Activated CD8-positive, alpha-beta T cell treated with anti-CD3 and anti-CD28 coated beads, Interleukin-2, amount 10 ng/mL, durations not matched to agents 7 days and 5 days (primary cell): ENCODE results near the gene SLC25A20. TPM values are rescaled to one million over a fixed set of nuclear protein-coding genes. Genes with fewer than 3 reads are reported as not detected.

Source experiments
- ATAC-seq: fragments of 150-1000 bp; cut with Tn5 transposase; one replicate; pipeline ENCODE4 v1.10.0; 2021; ENCODE audit warnings: moderate library complexity
- CTCF ChIA-PET: fragments of 350-600 bp; sonication (Branson Sonifier 250); formaldehyde crosslinking; loops from one replicate; lab custom pipeline; 2021; ENCODE audit warnings: antibody characterized with exemption; lab: Charles Lee
- POLR2A ChIA-PET: fragments of 350-600 bp; sonication (Branson Sonifier 250); formaldehyde crosslinking; loops from one replicate; lab custom pipeline; 2021; ENCODE audit warnings: antibody characterized with exemption; lab: Charles Lee
- DNase-seq: peaks from one replicate; pipeline ENCODE4 v3.0.0-alpha.2; 2020
- H3K27ac Mint-ChIP-seq: one replicate; pipeline ENCODE4 v1.8.0; 2021; ENCODE audit warnings: mild to moderate bottlenecking, mixed read lengths
- H3K27me3 Mint-ChIP-seq: one replicate; pipeline ENCODE4 v1.8.0; 2021; ENCODE audit warnings: low read depth, mixed read lengths
- H3K36me3 Mint-ChIP-seq: one replicate; pipeline ENCODE4 v1.8.0; 2021; ENCODE audit warnings: low read depth, mixed read lengths
- H3K4me1 Mint-ChIP-seq: one replicate; pipeline ENCODE4 v1.8.0; 2021; ENCODE audit warnings: low read depth, mixed read lengths
- H3K4me3 Mint-ChIP-seq: one replicate; pipeline ENCODE4 v1.8.0; 2021; ENCODE audit warnings: mild to moderate bottlenecking, mixed read lengths
- H3K9me3 Mint-ChIP-seq: one replicate; pipeline ENCODE4 v1.8.0; 2022; ENCODE audit warnings: mixed read lengths; ENCODE audit not compliant: insufficient read depth
- total RNA-seq, 2 experiments: library from RNA; stranded (reverse); gene quantifications; one replicate each; pipeline ENCODE4 v1.2.3, GENCODE V29; 2021

The SLC25A20 gene
- total RNA-seq, 2 experiments from 2014 or later = 29.9 to 33.1 TPM

DNA sequence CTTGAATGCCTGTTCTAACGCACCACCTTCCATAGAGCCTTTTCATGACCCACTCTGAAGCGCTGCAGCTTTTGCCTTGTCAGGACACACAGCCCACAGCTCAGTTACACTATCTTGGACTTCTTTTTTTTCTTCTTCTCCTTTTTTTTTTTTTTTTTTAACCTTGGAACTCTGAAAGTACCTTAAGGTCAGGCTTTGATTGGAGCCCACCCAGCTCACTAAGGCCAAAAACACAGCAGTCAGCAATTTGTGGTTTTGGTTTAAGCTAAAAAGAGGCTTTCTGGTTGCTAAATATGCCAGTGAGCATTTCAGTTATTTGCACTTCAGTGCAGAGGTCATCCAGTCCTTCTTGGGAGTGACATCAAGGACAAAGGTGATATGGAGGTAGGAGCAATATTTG lies 1.7 kb downstream of the SLC25A20 start:
- Mint-ChIP-seq H3K4me1 (peaks cover 35% of the 10 kb centered on the region), H3K36me3 (peaks cover 15% of the 10 kb centered on the region), H3K27me3 (no peaks in the 10 kb centered on the region), H3K9me3 (no peaks in the 10 kb centered on the region), H3K27ac (peak overlapping the region; percentile 78), H3K4me3 (peak overlapping the region; percentile 19)
- ChIA-PET CTCF (interaction anchor here (0.7 to 2.7 kb wide), 9 partner anchors 10 to 132 kb away, joined by 3 to 10 read pairs (median 4); partner anchors contain the start of genes NDUFAF3 and WDR6), POLR2A (interaction anchor here (0.6 to 4.1 kb wide), 6 partner anchors 11 to 180 kb away, joined by 3 to 74 read pairs (median 4); partner anchors contain the start of genes ARIH2 and IP6K2)
- ATAC-seq = no peak
- no peak for DNase-seq

DNA sequence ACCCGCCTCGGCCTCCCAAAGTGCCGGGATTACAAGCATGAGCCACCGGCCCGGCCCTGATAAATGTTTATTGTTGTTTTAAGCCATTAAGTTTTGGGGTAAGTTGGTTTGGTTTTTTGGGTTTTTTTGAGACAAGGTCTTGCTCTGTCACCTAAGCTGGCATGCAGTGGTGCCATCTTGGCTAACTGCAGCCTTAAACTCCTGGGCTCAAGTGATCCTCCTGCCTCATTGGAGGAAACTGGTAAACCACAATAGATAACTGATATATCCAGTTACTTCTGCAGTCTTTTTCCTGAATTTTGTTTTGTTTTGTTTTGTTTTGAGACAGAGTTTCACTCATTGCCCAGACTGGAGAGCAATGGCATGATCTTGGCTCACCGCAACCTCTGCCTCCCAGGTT lies 4.2 kb downstream of the SLC25A20 start:
- no peak overlapping the region for H3K27ac Mint-ChIP-seq

GRCh38 chr3:48891606-48892005 lies 7.1 kb downstream of the SLC25A20 start:
- Mint-ChIP-seq H3K27me3 (no peaks in the 10 kb centered on the region), H3K4me1 (peaks cover 9% of the 10 kb centered on the region), H3K27ac (no peak overlapping the region), H3K9me3 (no peaks in the 10 kb centered on the region), H3K4me3 (no peak overlapping the region), H3K36me3 (peaks cover 23% of the 10 kb centered on the region)
- POLR2A ChIA-PET = no interaction called here
- CTCF ChIA-PET = no interaction called here
- ATAC-seq = no peak
- no peak for DNase-seq

More for the DNA sequence above, 4.2 kb downstream of the SLC25A20 start:
- Mint-ChIP-seq H3K9me3 (no peaks in the 10 kb centered on the region), H3K4me3 (no peak overlapping the region), H3K4me1 (peaks cover 27% of the 10 kb centered on the region), H3K36me3 (peaks cover 24% of the 10 kb centered on the region), H3K27me3 (no peaks in the 10 kb centered on the region)
- ChIA-PET POLR2A (no interaction called here), CTCF (no interaction called here)
- DNase-seq = no peak
- ATAC-seq = no peak

- ChIA-PET POLR2A (no interaction called here), CTCF (interaction anchor here (1.3 to 2.0 kb wide), 2 partner anchors 12 to 146 kb away, joined by 4 to 6 read pairs; no protein-coding TSS in a partner anchor)
- DNase-seq (no peak), ATAC-seq (no peak)
- Mint-ChIP-seq H3K27ac (no peak overlapping the region), H3K9me3 (no peaks in the 10 kb centered on the region), H3K4me1 (no peaks in the 10 kb centered on the region), H3K27me3 (no peaks in the 10 kb centered on the region), H3K4me3 (no peak overlapping the region), H3K36me3 (peaks cover 25% of the 10 kb centered on the region)
These were observed 12.9 kb downstream of the SLC25A20 start for GRCh38 chr3:48885753-48886152.

- ChIA-PET CTCF (interaction anchor here (1.7 kb wide), 1 partner anchor 16 kb away, joined by 4 read pairs; no protein-coding TSS in a partner anchor), POLR2A (interaction anchor here (0.6 kb wide), 1 partner anchor 950 kb away, joined by 4 read pairs; no protein-coding TSS in a partner anchor)
- H3K4me3 Mint-ChIP-seq = no peak overlapping the region
- no peak for ATAC-seq
- no peak overlapping the region for H3K27ac Mint-ChIP-seq
- no peaks in the 10 kb centered on the region for H3K27me3 Mint-ChIP-seq
- H3K36me3 Mint-ChIP-seq = peaks cover 26% of the 10 kb centered on the region
- DNase-seq = no peak
- H3K4me1 Mint-ChIP-seq = no peaks in the 10 kb centered on the region
- no peaks in the 10 kb centered on the region for H3K9me3 Mint-ChIP-seq
These were observed 17.0 kb downstream of the SLC25A20 start for GRCh38 chr3:48881652-48882114.

GRCh38 chr3:48881006-48881405 lies 17.7 kb downstream of the SLC25A20 start:
- Mint-ChIP-seq H3K4me3 (no peak overlapping the region), H3K36me3 (peaks cover 26% of the 10 kb centered on the region), H3K9me3 (no peaks in the 10 kb centered on the region), H3K4me1 (no peaks in the 10 kb centered on the region), H3K27me3 (no peaks in the 10 kb centered on the region), H3K27ac (peak overlapping the region; percentile 54)
- CTCF ChIA-PET = interaction anchor here (1.7 kb wide), 1 partner anchor 17 kb away, joined by 4 read pairs; no protein-coding TSS in a partner anchor
- ATAC-seq = no peak
- POLR2A ChIA-PET = no interaction called here
- DNase-seq = no peak

- peak overlapping the region; percentile 39 for H3K27ac Mint-ChIP-seq
- POLR2A ChIA-PET = interaction anchor here (0.6 kb wide), 1 partner anchor 50 kb away, joined by 3 read pairs; no protein-coding TSS in a partner anchor
These were observed 18.7 kb downstream of the SLC25A20 start for GRCh38 chr3:48879994-48880377.

GRCh38 chr3:48879307-48879993 lies 19.2 kb downstream of the SLC25A20 start:
- ATAC-seq (no peak), DNase-seq (no peak)
- Mint-ChIP-seq H3K4me3 (no peak overlapping the region), H3K36me3 (peaks cover 17% of the 10 kb centered on the region), H3K27me3 (no peaks in the 10 kb centered on the region), H3K4me1 (no peaks in the 10 kb centered on the region), H3K9me3 (no peaks in the 10 kb centered on the region), H3K27ac (peak overlapping the region; percentile 63)
- ChIA-PET CTCF (no interaction called here), POLR2A (no interaction called here)

More at GRCh38 chr3:48879994-48880377, 18.7 kb downstream of the SLC25A20 start:
- Mint-ChIP-seq H3K4me1 (no peaks in the 10 kb centered on the region), H3K9me3 (no peaks in the 10 kb centered on the region), H3K36me3 (peaks cover 22% of the 10 kb centered on the region), H3K27me3 (no peaks in the 10 kb centered on the region), H3K4me3 (no peak overlapping the region)
- no peak for ATAC-seq
- DNase-seq = no peak
- CTCF ChIA-PET = no interaction called here

GRCh38 chr3:48877671-48878070 lies 21.0 kb downstream of the SLC25A20 start:
- CTCF ChIA-PET = no interaction called here
- Mint-ChIP-seq H3K9me3 (no peaks in the 10 kb centered on the region), H3K27ac (no peak overlapping the region)

DNA sequence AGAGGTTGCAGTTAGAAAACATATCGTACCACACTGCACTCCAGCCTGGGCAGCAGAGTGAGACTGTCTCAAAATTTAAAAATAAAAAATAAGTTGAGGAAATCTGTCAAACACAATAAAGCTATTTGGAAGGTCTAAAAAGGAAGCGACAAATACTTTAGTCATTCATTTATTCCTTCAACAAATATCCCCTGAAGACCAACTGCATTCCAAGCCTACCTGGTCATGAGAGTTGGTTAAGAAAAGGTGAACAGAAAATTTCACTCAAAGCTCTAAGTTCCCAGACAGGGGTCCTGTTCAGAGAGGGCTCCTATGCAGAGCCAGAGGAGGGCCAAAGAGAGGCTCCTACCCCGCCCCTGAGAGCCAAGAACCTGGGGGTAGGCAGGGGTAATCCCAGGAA lies 35.6 kb downstream of the SLC25A20 start:
- no peaks in the 10 kb centered on the region for H3K4me1 Mint-ChIP-seq
- no peak for ATAC-seq
- POLR2A ChIA-PET = no interaction called here
- no peak overlapping the region for H3K27ac Mint-ChIP-seq
- no peaks in the 10 kb centered on the region for H3K9me3 Mint-ChIP-seq
- peaks cover 28% of the 10 kb centered on the region for H3K36me3 Mint-ChIP-seq
- DNase-seq = no peak
- no peak overlapping the region for H3K4me3 Mint-ChIP-seq
- CTCF ChIA-PET = no interaction called here
- H3K27me3 Mint-ChIP-seq = no peaks in the 10 kb centered on the region

More at GRCh38 chr3:48877671-48878070, 21.0 kb downstream of the SLC25A20 start:
- no peak for ATAC-seq
- no peak for DNase-seq
- Mint-ChIP-seq H3K27me3 (no peaks in the 10 kb centered on the region), H3K4me3 (no peak overlapping the region), H3K36me3 (peaks cover 16% of the 10 kb centered on the region), H3K4me1 (no peaks in the 10 kb centered on the region)
- POLR2A ChIA-PET = no interaction called here

DNA sequence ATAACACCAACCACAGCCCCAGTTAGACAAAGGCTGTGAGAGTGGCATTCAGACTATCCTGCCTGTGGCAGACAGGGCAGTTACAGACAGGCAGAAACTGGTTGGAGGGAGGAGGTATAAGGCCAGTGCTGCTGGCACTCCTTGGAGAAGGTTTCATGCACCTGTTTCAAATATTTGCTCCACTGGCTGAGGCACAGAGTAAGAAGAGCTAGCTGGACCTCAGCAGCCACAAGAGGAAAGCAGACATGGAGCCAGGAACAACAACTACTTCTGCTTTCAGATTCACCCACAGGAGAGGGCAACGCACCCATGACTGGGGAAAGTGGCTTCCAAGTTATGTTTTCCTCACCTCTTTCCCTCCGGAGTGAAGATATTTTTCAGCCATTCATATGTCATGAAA lies 39.5 kb downstream of the SLC25A20 start:
- H3K36me3 Mint-ChIP-seq = peaks cover 34% of the 10 kb centered on the region
- no peaks in the 10 kb centered on the region for H3K9me3 Mint-ChIP-seq
- no peak overlapping the region for H3K27ac Mint-ChIP-seq
- POLR2A ChIA-PET = no interaction called here
- no peaks in the 10 kb centered on the region for H3K27me3 Mint-ChIP-seq
- H3K4me1 Mint-ChIP-seq = peaks cover 7% of the 10 kb centered on the region
- H3K4me3 Mint-ChIP-seq = no peak overlapping the region
- no peak for ATAC-seq
- DNase-seq = no peak
- CTCF ChIA-PET = no interaction called here

DNA sequence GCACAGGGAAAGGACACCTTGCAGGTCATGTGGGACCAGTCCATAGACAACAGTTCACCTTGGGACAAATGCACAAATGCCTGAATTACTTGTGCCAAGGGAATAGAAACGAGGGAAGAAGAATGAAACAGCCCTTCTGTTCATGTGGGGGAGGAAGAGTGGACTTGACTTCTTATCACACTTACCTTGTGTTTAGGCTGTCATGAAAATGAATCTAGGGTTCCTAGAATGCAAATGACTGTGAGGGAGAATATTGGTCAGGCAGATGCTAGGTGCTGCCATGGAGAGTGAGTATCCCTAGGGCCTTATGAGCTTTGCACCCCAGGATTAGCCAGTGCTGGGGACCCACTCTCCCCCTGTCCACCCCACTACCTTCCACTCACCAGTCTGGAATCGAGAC lies 40.0 kb downstream of the SLC25A20 start:
- ChIA-PET CTCF (no interaction called here), POLR2A (no interaction called here)
- H3K27ac Mint-ChIP-seq = no peak overlapping the region
- H3K27me3 Mint-ChIP-seq = no peaks in the 10 kb centered on the region
- no peak for ATAC-seq
- H3K9me3 Mint-ChIP-seq = no peaks in the 10 kb centered on the region
- H3K36me3 Mint-ChIP-seq = peaks cover 34% of the 10 kb centered on the region
- peaks cover 7% of the 10 kb centered on the region for H3K4me1 Mint-ChIP-seq
- no peak overlapping the region for H3K4me3 Mint-ChIP-seq
- no peak for DNase-seq
